Brain microvascular endothelial cell (primary cell): ENCODE measurements around the gene ZDHHC6.

Source experiments
- DNase-seq: peaks from one replicate; pipeline ENCODE4 v3.0.0-alpha.2; 2020
- H3K27ac ChIP-seq: fragments of 250-450 bp; sonication (Bioruptor Pico); 2 replicates; pipeline ENCODE4 v1.5.1; 2020; ENCODE audit warnings: mild to moderate bottlenecking, moderate library complexity
- H3K27me3 ChIP-seq: fragments of 250-450 bp; sonication (Bioruptor Pico); replicated peaks from 2 replicates; pipeline ENCODE4 v1.5.1; 2020; ENCODE audit warnings: mild to moderate bottlenecking
- H3K36me3 ChIP-seq: fragments of 250-450 bp; sonication (Bioruptor Pico); replicated peaks from 2 replicates; pipeline ENCODE4 v1.5.1; 2020; ENCODE audit warnings: mild to moderate bottlenecking
- H3K4me3 ChIP-seq: 2 replicates; pipeline ENCODE4 v1.5.1; 2011; ENCODE audit warnings: low read depth, mild to moderate bottlenecking, control low read depth, low read length, moderate library complexity
- in situ Hi-C: cut with HindIII; loops from 2 replicates; pipeline ENCODE4 v1.10.0; 2017; ENCODE audit warnings: low sequenced_read_pairs, low pct_ligation_motif_present
- TF ChIP-seq, protein P1 (sequence below): IDR thresholded peaks from 2 replicates; pipeline ENCODE4 v1.5.1; 2011; ENCODE audit warnings: low read depth, mild to moderate bottlenecking, moderate library complexity, low read length, control low read depth, inconsistent platforms; ENCODE audit errors: missing control alignments

The ZDHHC6 gene, protein sequence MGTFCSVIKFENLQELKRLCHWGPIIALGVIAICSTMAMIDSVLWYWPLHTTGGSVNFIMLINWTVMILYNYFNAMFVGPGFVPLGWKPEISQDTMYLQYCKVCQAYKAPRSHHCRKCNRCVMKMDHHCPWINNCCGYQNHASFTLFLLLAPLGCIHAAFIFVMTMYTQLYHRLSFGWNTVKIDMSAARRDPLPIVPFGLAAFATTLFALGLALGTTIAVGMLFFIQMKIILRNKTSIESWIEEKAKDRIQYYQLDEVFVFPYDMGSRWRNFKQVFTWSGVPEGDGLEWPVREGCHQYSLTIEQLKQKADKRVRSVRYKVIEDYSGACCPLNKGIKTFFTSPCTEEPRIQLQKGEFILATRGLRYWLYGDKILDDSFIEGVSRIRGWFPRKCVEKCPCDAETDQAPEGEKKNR

GRCh38 chr10:112446855-112447619 lies at the start of gene ZDHHC6, which contains the start of gene VTI1A:
Gene ZDHHC6 (minus strand): TSS chr10:112446914. CDS start chr10:112445436, 1,478 bp downstream.
Gene VTI1A (plus strand): TSS chr10:112447215. CDS start chr10:112447374, 159 bp downstream.
- TF ChIP-seq, protein P1, sequence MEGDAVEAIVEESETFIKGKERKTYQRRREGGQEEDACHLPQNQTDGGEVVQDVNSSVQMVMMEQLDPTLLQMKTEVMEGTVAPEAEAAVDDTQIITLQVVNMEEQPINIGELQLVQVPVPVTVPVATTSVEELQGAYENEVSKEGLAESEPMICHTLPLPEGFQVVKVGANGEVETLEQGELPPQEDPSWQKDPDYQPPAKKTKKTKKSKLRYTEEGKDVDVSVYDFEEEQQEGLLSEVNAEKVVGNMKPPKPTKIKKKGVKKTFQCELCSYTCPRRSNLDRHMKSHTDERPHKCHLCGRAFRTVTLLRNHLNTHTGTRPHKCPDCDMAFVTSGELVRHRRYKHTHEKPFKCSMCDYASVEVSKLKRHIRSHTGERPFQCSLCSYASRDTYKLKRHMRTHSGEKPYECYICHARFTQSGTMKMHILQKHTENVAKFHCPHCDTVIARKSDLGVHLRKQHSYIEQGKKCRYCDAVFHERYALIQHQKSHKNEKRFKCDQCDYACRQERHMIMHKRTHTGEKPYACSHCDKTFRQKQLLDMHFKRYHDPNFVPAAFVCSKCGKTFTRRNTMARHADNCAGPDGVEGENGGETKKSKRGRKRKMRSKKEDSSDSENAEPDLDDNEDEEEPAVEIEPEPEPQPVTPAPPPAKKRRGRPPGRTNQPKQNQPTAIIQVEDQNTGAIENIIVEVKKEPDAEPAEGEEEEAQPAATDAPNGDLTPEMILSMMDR: peak; percentile 51
- Histone ChIP-seq H3K27me3 (no peaks in the 10 kb centered on the region), H3K27ac (peak within 1 kb of the TSS; percentile 94), H3K4me3 (peak within 1 kb of the TSS; percentile 94), H3K36me3 (peaks cover 7% of the 10 kb centered on the region)
- peak; percentile 80 for DNase-seq
- in situ Hi-C loops: no loop called here

- Histone ChIP-seq H3K27ac (no peak overlapping the region), H3K4me3 (no peak overlapping the region), H3K36me3 (no peaks in the 10 kb centered on the region), H3K27me3 (no peaks in the 10 kb centered on the region)
- TF ChIP-seq, protein P1: no peak
- in situ Hi-C loops: no loop called here
- DNase-seq: no peak
These were observed 46.0 kb upstream of the ZDHHC6 start for GRCh38 chr10:112492736-112493135.

DNA sequence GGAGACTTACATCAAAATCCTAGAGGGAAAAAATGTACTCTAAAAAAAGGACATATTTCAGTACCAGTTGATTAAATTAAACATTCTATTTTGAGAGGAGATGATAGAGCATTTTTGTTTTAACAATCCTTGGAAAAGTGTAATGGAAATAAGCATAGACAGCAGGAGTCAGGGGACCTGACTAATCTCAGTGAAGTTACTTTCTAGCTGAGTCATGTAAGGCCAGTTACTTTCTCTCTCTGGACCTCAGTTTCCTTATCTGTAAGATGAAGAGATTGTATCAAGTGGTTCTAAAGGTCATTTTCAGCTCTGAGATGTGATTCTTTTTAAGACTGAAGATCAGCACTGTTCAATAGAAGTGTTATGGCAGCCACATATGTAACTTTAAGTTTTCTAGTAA lies 44.4 kb upstream of the ZDHHC6 start:
- in situ Hi-C loops: no loop called here
- Histone ChIP-seq H3K4me3 (no peak overlapping the region), H3K36me3 (no peaks in the 10 kb centered on the region), H3K27ac (no peak overlapping the region), H3K27me3 (no peaks in the 10 kb centered on the region)
- TF ChIP-seq, protein P1: no peak
- peak; percentile 17 for DNase-seq

DNA sequence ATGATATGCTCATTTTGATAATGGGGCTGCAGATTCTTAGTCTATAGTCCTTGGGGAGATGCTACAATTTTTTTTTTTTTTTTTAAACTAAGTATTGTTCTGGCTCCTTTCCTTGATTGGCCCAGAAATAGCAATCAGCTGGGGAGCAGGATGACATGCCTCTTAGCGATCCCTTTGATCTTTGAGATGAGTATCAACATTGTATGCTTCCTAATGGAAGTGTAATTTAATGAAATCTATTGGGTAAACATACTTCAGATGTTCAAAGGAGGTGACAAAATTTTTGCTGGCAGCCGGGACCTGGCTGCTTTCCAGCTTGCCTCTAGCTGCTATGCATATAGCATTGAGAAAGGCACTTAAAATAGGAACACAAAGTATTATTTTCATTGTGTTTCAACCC lies 43.8 kb upstream of the ZDHHC6 start:
- no peaks in the 10 kb centered on the region for H3K36me3 ChIP-seq
- no peak overlapping the region for H3K27ac ChIP-seq
- no peaks in the 10 kb centered on the region for H3K27me3 ChIP-seq
- no peak overlapping the region for H3K4me3 ChIP-seq
- in situ Hi-C loops: no loop called here
- TF ChIP-seq, protein P1: no peak
- no peak for DNase-seq

DNA sequence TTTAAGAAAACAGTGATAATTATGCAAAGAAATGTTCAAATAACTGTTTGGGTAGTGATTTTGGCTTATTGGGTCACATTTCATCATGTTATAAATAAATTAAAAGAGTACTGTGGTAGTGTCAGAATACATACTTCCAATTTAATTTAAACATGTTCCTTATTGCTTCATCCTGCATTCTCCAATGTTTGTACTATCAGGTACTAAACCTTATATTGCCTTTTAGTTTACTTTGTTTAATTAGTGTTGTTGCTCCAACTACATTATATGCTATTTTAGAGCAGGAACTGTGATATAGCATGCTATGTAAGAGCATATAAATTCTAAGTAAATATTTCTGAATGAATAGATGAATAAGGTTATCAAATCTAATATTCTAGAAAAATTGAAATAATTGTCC lies 41.2 kb upstream of the ZDHHC6 start:
- TF ChIP-seq, protein P1: no peak
- H3K36me3 ChIP-seq: no peaks in the 10 kb centered on the region
- H3K4me3 ChIP-seq: no peak overlapping the region
- no peaks in the 10 kb centered on the region for H3K27me3 ChIP-seq
- no peak for DNase-seq
- no peak overlapping the region for H3K27ac ChIP-seq
- in situ Hi-C loops: no loop called here
